ENCODE data around the gene NRXN2.

The NRXN2 gene

GRCh38 chr11:64560139-64560771 is 162.7 kb downstream of the NRXN2 start:
- DNase-seq: no peak

- no peak for DNase-seq
These were observed 163.5 kb downstream of the NRXN2 start for GRCh38 chr11:64559351-64560138.

DNA sequence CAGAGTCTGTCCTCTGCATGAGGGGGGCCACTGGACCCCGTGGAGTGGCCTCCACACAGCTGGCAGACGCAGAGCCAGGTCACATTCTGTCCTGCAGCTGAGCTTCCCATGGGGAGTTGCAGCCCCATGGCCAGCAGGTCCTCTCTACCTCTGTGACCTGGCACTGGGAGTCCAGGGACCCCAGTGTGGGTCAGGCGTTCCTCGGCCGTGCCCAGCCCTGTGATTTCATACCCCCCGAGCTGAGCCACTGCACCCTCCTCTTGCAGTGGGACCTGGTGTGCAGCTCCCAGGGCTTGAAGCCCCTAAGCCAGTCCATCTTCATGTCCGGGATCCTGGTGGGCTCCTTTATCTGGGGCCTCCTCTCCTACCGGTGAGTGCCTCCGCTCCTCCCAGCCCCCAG is 164.1 kb downstream of the NRXN2 start:
- no peak for DNase-seq

DNA sequence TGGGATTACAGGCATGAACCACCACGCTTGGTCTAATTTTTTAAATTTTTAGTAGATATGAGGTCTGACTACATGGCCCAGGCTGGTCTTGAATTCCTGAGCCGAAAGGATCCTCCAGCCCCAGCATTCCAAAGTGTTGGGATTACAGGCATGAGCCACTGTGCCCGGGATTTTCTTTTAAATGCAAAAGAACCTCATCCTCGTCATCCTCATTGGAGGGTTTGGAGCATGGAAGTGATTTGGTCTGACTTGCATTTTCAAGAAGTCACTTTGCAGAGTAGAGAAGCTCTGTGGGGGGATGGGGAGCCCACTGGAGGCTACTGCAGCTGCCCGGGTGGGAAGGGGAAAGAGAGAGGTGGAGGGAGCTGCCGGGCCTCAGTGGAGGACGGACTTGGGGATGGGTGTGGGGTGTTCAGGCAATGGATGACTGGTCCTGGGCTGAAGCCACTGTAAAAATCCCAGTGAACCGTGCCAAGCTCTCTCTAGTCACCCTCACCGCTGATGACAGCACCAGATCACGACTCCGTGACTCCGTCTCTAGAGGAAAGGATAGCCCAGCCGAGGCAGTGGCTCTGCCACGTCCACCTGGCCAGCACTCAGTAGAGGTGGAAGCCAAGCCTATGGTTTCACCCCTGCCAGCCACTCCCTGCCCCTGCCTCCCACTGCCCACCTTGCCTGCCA is 164.8 kb downstream of the NRXN2 start:
- DNase-seq: no peak

GRCh38 chr11:64556721-64557250 is 166.2 kb downstream of the NRXN2 start:
- no peak for DNase-seq

Measured in CD4-positive, alpha-beta T cell treated with Interleukin-4 for 1 hour (primary cell).